Measurements from ENCODE around the gene ENSA. TPM values are rescaled to one million over a fixed set of nuclear protein-coding genes. Genes with fewer than 3 reads are reported as not detected.

The ENSA gene, protein sequence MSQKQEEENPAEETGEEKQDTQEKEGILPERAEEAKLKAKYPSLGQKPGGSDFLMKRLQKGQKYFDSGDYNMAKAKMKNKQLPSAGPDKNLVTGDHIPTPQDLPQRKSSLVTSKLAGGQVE
- total RNA-seq, result 100 to 1,000 TPM; 110 to 212 (median 141) TPM

DNA sequence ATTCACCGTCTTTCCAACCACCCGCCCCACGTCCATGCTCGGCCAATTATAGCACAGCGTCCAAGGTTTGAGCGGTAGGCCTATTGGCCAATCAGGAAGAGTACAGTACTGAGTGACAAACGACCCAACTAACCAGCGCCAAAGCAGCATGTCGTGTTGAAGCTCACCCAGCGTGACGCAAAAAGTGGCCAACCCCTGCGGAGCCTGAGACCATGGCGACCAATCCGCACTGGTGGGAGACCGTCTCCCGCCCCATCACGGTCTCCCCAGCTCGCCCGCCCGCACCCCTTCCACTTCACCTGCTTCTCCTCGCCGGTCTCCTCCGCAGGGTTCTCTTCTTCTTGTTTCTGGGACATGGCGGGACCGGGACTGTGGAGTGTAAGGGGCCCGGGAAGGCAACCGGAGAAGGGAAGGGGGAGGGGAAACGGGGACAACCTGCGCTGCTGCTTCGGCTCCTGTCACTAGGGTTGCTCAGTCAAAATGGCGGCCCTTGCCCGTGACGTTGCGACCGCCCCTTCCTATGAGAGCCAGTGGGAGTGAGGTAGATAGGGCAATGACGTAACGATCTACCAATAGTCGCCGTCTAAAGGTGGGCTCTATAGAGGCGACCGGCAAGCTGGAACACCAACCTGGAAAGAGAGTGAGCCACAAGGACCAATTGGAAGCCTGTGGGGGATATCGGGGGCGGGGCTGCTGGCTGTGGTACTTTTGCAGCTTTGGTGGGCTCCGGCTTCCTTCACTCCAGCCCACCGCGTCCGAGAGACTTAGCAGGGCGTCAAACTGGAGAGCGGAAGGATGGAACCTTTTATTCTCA is at the start of gene ENSA:
ENSA (minus strand) TSS at position 498 of the 814 bp plus-strand sequence; CDS start at position 356, 142 bp downstream.
- 0% methylated on average over 35 of the region's 49 CpGs for WGBS
- TF ChIP-seq, protein P1, sequence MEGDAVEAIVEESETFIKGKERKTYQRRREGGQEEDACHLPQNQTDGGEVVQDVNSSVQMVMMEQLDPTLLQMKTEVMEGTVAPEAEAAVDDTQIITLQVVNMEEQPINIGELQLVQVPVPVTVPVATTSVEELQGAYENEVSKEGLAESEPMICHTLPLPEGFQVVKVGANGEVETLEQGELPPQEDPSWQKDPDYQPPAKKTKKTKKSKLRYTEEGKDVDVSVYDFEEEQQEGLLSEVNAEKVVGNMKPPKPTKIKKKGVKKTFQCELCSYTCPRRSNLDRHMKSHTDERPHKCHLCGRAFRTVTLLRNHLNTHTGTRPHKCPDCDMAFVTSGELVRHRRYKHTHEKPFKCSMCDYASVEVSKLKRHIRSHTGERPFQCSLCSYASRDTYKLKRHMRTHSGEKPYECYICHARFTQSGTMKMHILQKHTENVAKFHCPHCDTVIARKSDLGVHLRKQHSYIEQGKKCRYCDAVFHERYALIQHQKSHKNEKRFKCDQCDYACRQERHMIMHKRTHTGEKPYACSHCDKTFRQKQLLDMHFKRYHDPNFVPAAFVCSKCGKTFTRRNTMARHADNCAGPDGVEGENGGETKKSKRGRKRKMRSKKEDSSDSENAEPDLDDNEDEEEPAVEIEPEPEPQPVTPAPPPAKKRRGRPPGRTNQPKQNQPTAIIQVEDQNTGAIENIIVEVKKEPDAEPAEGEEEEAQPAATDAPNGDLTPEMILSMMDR (IDR thresholded peaks at IDR 0.05), result no peak
- peak; percentile 89 to 99 for TF ChIP-seq POLR2AphosphoS5 (IDR thresholded peaks at IDR 0.05)
- TF ChIP-seq POLR2A (IDR thresholded peaks at IDR 0.05; ENCODE audit: low read depth), result peak; percentile 97
- TF ChIP-seq EP300 (IDR thresholded peaks at IDR 0.05), result no peak
- Histone ChIP-seq H3K9me3 (no peaks in the 10 kb centered on the region), H3K4me3 (peak within 1 kb of the TSS; percentile 61 to 87 (median 70)), H3K36me3 (peaks cover 30 to 35% (median 33%) of the 10 kb centered on the region in 4 donors), H3K27ac (replicated peaks in 1 of 4) (peak within 1 kb of the TSS; percentile 94 to 97 (median 96)), H3K27me3 (no peaks in the 10 kb centered on the region), H3K4me1 (peaks cover 21 to 32% (median 28%) of the 10 kb centered on the region in 4 donors)
- intact Hi-C loops (cut with DNase I), result no loop called here
- peak; percentile 99 for DNase-seq (ENCODE audit: extremely low spot score)

DNA sequence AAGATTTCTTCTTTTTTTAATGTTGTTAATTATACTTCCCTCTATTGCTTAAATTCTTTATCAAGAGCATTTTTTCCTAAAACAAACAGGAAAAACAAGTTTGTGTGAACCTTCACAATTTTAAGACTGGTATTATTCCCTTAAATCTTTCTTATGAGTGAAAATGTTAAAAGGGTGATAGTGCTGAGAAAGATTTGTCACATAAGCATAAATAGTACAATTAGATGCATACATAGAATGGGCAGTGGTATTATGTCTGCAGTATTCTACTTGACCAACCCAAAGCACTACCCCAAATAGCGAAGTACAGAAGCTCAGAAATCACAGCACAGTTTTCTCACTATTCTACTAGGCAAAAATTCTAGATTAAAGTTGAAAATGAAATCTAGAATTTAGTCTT is 49.6 kb upstream of the ENSA start:
- Histone ChIP-seq H3K9me3 (no peaks in the 10 kb centered on the region), H3K36me3 (peaks cover 0 to 38% (median 24%) of the 10 kb centered on the region in 4 donors), H3K4me3 (no peak overlapping the region), H3K27ac (replicated peaks in 1 of 4) (no peak overlapping the region), H3K27me3 (no peaks in the 10 kb centered on the region), H3K4me1 (no peaks in the 10 kb centered on the region)
- intact Hi-C loops (cut with DNase I), result no loop called here
- DNase-seq (ENCODE audit: extremely low spot score), result no peak
- WGBS, result 97% methylated on average over 1 of the region's 1 CpG
- TF ChIP-seq POLR2AphosphoS5 (IDR thresholded peaks at IDR 0.05), result no peak
- TF ChIP-seq EP300 (IDR thresholded peaks at IDR 0.05), result no peak
- TF ChIP-seq, protein P1 (IDR thresholded peaks at IDR 0.05), result no peak
- no peak for TF ChIP-seq POLR2A (IDR thresholded peaks at IDR 0.05; ENCODE audit: low read depth)

DNA sequence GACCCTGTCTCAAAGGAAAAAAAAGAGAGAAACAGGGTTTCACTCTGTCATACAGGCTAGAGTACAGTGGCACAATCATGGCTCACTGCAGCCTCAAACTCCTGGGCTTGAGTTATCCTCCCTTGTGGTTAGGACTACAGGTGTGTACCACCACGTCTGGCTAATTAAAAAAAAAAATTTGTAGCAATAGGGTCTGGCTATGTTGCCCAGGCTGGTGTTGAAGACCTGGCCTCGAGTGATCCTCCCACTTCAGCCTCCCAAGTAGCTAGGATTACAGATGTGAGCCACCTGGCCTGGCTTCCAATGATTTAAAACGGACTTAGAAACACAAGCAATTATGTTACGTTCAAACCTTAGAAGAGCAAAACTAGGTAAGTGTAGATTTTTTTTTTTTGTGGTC is 45.5 kb upstream of the ENSA start:
- no peak overlapping the region for H3K4me3 ChIP-seq
- peaks cover 0 to 31% (median 15%) of the 10 kb centered on the region in 4 donors for H3K36me3 ChIP-seq
- H3K27me3 ChIP-seq, result no peaks in the 10 kb centered on the region
- H3K4me1 ChIP-seq, result no peaks in the 10 kb centered on the region
- TF ChIP-seq POLR2AphosphoS5 (IDR thresholded peaks at IDR 0.05), result no peak
- TF ChIP-seq, protein P1 (IDR thresholded peaks at IDR 0.05), result no peak
- TF ChIP-seq EP300 (IDR thresholded peaks at IDR 0.05), result no peak
- TF ChIP-seq POLR2A (IDR thresholded peaks at IDR 0.05; ENCODE audit: low read depth), result no peak
- intact Hi-C loops (cut with DNase I), result no loop called here
- WGBS, result 93% methylated on average over 4 of the region's 4 CpGs
- DNase-seq (ENCODE audit: extremely low spot score), result no peak
- no peaks in the 10 kb centered on the region for H3K9me3 ChIP-seq
- no peak overlapping the region for H3K27ac ChIP-seq (replicated peaks in 1 of 4)

DNA sequence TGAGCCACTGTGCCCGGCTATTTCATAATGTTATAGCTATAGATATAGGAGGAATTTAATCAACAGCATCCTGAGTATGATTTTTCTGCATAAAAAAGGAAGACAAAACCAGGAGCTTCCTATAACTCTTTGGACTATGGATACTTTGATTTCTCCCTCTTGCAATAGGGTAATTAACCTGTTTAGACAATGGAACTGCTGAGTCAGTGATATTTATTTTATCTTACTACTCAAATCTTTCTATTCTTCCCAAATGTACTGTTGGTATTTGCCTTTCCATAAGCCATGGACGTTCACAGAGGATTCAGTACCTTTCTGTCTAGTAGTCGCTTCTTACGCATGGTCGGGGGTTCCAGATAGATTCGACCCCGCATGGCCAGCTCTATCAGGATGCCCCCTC is 33.9 kb upstream of the ENSA start:
- H3K36me3 ChIP-seq, result peaks cover 8 to 51% (median 39%) of the 10 kb centered on the region in 4 donors
- DNase-seq (ENCODE audit: extremely low spot score), result no peak

More for the DNA sequence above, 33.9 kb upstream of the ENSA start:
- no peaks in the 10 kb centered on the region for H3K9me3 ChIP-seq
- H3K27ac ChIP-seq (replicated peaks in 1 of 4), result no peak overlapping the region
- intact Hi-C loops (cut with DNase I), result no loop called here
- H3K27me3 ChIP-seq, result no peaks in the 10 kb centered on the region
- 93% methylated on average over 7 of the region's 7 CpGs for WGBS
- TF ChIP-seq POLR2A (IDR thresholded peaks at IDR 0.05; ENCODE audit: low read depth) (no peak), POLR2AphosphoS5 (IDR thresholded peaks at IDR 0.05) (no peak), EP300 (IDR thresholded peaks at IDR 0.05) (no peak)
- TF ChIP-seq, protein P1 (IDR thresholded peaks at IDR 0.05), result no peak
- no peak overlapping the region for H3K4me3 ChIP-seq
- no peaks in the 10 kb centered on the region for H3K4me1 ChIP-seq

Measured in esophagus muscularis mucosa (tissue), 4 donors.